ENCODE measurements around the gene WIPI1. TPM values are rescaled to one million over a fixed set of nuclear protein-coding genes. Genes with fewer than 3 reads are reported as not detected.
A peak's percentile ranks its signal among the peaks of the same experiment; 100 is the strongest.

Gene WIPI1
- total and polyA plus RNA-seq, 9 of the 15 experiments (the other 6 are each of a cell fraction or from before 2014, with no cell fraction given) = 3.7 to 23.5 (median 11.8) TPM

DNA sequence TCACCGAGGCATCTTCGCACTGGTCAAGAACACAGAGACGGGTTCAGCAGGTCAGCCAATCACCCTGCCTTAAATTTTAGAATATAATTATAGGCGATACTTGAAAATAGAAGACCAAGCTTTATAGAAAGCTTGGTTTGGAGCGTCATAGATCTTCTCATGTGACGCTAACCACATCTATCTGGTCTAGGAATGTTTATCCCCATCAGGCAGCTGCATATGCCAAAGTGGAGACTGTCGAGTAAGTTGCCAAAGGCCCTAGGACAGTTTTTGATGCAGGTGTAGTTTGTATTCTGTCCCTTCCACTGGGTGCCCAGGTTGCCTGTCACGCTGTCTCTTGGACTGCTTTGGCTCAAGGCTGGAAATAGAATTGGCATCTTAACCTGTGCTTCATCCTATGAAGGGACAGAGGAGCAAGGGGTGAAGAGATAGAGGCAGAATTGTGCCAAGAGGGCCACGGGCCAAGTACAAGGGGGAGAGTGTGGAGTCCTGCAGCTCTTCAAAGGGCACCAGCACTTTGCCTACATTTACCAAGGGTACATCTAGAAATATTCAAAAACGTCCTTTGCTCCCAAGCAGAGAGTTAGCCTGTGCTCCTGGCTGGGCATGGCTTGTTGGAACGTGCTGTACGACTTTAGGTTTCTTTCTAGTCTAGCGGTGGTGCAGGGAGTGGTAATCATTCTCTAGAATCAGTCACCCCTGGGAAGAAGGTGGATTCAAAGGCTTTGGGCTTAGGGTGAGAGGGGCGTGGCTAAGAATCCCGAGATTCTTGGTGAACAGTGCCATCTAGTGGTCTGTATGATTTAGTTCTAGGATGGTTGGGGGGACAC, 5.3 kb upstream of the WIPI1 start (continued):
- TF ChIP-seq, protein P1, sequence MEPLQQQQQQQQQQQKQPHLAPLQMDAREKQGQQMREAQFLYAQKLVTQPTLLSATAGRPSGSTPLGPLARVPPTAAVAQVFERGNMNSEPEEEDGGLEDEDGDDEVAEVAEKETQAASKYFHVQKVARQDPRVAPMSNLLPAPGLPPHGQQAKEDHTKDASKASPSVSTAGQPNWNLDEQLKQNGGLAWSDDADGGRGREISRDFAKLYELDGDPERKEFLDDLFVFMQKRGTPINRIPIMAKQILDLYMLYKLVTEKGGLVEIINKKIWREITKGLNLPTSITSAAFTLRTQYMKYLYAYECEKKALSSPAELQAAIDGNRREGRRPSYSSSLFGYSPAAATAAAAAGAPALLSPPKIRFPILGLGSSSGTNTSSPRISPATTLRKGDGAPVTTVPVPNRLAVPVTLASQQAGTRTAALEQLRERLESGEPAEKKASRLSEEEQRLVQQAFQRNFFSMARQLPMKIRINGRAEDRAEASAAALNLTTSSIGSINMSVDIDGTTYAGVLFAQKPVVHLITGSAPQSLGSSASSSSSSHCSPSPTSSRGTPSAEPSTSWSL (CRISPR knock-in tag; IDR thresholded peaks at IDR 0.05; ENCODE audit: borderline replicate concordance) = no peak
- TF ChIP-seq, protein P2, sequence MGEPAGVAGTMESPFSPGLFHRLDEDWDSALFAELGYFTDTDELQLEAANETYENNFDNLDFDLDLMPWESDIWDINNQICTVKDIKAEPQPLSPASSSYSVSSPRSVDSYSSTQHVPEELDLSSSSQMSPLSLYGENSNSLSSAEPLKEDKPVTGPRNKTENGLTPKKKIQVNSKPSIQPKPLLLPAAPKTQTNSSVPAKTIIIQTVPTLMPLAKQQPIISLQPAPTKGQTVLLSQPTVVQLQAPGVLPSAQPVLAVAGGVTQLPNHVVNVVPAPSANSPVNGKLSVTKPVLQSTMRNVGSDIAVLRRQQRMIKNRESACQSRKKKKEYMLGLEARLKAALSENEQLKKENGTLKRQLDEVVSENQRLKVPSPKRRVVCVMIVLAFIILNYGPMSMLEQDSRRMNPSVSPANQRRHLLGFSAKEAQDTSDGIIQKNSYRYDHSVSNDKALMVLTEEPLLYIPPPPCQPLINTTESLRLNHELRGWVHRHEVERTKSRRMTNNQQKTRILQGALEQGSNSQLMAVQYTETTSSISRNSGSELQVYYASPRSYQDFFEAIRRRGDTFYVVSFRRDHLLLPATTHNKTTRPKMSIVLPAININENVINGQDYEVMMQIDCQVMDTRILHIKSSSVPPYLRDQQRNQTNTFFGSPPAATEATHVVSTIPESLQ (CRISPR knock-in tag; IDR thresholded peaks at IDR 0.05) = no peak
- TF ChIP-seq ZNF197 (CRISPR knock-in tag; IDR thresholded peaks at IDR 0.05; ENCODE audit: low read depth) (no peak), FOSL1 (tag; conservative IDR thresholded peaks at IDR 0.05) (no peak), POU5F1 (IDR thresholded peaks at IDR 0.05; ENCODE audit: borderline replicate concordance, low read depth, low read length, partially characterized antibody) (no peak), ATF7 (IDR thresholded peaks at IDR 0.05) (peak; percentile 30; the same call in 1 of the 2 replicates), ILK (tag; IDR thresholded peaks at IDR 0.05; ENCODE audit: borderline replicate concordance, low read depth) (no peak), ZBTB17 (CRISPR knock-in tag; IDR thresholded peaks at IDR 0.05) (no peak), ARID2 (IDR thresholded peaks at IDR 0.05) (peak; percentile 76; the same call in 1 of the 2 replicates), TARDBP (IDR thresholded peaks at IDR 0.05) (no peak), ZNF263 (CRISPR knock-in tag; IDR thresholded peaks at IDR 0.05; ENCODE audit: borderline replicate concordance) (no peak), RBM34 (IDR thresholded peaks at IDR 0.05; ENCODE audit: borderline replicate concordance, insufficient read depth, low read length) (no peak), CHD1 (IDR thresholded peaks at IDR 0.05; ENCODE audit: low read length) (no peak), ZNF79 (CRISPR knock-in tag; IDR thresholded peaks at IDR 0.05; ENCODE audit: low read depth) (peak; percentile 22; the same call in 1 of the 2 replicates), SRSF7 (optimal IDR thresholded peaks at IDR 0.05; ENCODE audit: low read depth, low read length) (no peak), THRAP3 (IDR thresholded peaks at IDR 0.05; ENCODE audit: borderline replicate concordance) (no peak)
- TF ChIP-seq, protein P3, sequence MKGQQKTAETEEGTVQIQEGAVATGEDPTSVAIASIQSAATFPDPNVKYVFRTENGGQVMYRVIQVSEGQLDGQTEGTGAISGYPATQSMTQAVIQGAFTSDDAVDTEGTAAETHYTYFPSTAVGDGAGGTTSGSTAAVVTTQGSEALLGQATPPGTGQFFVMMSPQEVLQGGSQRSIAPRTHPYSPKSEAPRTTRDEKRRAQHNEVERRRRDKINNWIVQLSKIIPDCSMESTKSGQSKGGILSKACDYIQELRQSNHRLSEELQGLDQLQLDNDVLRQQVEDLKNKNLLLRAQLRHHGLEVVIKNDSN (CRISPR knock-in tag; IDR thresholded peaks at IDR 0.05) = no peak
- TF ChIP-seq, protein P4, sequence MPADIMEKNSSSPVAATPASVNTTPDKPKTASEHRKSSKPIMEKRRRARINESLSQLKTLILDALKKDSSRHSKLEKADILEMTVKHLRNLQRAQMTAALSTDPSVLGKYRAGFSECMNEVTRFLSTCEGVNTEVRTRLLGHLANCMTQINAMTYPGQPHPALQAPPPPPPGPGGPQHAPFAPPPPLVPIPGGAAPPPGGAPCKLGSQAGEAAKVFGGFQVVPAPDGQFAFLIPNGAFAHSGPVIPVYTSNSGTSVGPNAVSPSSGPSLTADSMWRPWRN (IDR thresholded peaks at IDR 0.05; ENCODE audit: low read depth) = no peak

Measured in K562 (cell line).